HG02798 (cell line): Measurements from ENCODE around the gene ARMC9.
"Not testable (repeated sequence)": the region's sequence is repeated elsewhere in the genome, so short reads cannot be mapped to it uniquely, and the experiment has no call there.

Experiments
- ATAC-seq: cut with Tn5 transposase; IDR thresholded peaks from one replicate; pipeline ENCODE4 v1.9.1; 2021; ENCODE audit warnings: mild to moderate bottlenecking; ENCODE audit not compliant: unreplicated experiment, poor library complexity

Gene ARMC9

GRCh38 chr2:231335591-231335990, 137.2 kb downstream of the ARMC9 start:
- no peak for ATAC-seq

- no peak for ATAC-seq
These were observed 137.8 kb downstream of the ARMC9 start for GRCh38 chr2:231336236-231336635.

DNA sequence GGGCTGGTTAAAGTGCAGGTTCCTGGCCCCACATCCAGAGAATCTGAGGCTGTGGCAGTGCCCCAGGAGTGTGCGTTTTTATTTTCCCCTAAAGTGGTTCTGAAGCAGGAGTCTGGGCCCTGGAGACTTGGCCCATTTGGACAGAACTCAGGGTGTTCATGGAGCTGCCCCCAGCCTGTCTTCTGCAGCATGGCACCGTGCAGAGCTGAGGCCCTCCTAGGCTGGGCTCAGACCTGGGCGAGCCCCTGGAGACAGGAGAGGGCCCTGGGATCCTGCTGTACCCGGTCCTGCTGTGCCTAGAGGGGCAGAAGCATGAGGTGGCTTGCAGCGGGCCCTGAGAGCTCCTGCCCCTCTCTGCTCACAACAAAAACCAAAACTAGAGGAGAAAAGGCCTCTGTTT, 138.3 kb downstream of the ARMC9 start:
- no peak for ATAC-seq

DNA sequence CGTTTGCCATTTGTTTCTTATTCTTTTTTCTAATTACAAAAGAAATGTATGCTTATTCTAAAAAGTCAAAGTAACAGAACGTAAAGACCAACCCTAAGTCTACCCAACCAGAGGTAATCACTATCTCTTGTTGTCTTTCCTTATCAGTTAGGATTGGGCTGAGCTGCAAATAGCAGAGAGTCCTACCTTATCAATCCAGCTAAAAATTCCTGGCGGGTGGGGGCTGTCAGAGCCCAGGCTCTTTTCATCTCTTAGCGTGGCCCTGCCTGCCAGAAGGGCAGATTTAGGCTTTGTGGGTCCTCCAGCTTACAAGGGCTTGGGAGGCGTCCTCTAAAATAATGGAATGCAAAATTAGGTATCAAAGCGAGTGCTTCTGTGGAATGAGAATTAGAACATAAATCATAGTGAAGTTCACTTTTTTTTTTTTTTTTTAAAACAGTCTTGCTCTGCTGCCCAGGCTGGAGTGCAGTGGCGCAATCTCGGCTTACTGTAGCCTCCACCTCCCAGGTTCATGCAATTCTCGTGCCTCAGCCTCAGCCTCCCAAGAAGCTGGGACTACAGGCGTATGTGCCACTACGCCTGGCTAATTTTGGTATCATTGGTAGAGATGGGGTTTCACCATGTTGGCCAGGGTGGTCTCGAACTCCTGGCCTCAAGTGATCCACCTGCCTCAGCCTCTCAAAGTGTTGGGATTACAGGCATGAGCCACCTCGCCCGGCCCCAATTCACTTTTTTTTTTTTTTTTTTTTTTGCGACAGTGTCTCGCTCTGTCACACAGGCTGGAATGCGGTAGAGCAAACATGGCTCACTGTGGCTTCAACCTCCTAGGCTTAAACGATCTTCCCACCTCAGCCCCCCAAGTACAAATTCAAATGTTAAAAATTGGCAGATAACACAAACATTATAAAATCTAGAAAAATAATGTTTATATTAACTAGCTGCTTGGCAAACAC, 139.7 kb downstream of the ARMC9 start:
- no peak for ATAC-seq

DNA sequence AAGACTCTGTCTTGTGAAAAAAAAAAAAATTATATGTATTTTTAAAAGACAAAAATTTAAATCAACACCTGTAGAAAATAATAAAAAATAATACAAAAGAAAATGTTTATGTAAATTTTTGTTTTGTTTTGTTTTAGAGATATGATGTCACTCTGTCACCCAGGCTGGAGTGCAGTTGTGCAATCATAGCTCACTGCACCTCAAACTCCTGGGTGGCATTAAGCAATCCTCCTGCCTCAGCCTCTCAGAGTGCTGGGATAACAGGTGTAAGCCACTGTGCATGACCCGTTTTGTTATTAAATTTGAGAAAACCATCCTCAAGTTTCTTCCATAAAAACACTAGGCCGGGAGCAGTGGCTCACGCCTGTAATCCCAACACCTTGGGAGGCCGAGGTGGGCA, 140.9 kb downstream of the ARMC9 start:
- ATAC-seq, result no peak

GRCh38 chr2:231341100-231341499, 142.7 kb downstream of the ARMC9 start:
- ATAC-seq, result no peak

DNA sequence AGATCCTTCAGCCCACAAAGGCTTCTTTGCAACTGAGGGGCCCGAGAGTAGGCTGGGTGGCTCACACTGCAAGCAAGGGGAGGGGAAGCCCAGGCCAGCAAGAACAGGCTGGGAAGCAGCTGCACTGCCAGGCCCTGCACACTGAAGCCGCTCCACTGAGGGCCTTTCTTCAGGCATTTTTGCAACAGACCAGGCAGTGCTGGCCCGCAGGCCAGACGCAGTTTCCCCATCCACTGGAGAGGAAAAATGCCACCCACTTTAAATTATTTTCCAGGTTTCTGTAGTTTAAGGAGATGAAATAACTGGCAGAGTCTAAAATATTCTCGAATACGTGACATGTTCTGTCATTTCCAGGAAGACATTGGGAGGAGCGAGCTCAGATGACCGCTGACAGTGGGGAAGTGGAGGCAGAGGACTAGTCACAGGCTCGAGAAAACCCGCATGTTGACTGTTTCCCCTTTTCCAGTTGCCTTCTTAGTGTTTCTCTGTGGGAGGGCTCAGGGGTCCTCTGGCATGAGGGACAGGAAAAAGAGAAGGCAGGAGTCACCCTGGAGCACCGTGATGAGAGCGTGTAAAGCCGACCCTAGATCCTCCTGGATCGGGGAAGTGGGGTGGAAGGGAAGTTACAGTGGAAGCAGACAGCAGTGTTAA, 143.8 kb downstream of the ARMC9 start:
- no peak for ATAC-seq

DNA sequence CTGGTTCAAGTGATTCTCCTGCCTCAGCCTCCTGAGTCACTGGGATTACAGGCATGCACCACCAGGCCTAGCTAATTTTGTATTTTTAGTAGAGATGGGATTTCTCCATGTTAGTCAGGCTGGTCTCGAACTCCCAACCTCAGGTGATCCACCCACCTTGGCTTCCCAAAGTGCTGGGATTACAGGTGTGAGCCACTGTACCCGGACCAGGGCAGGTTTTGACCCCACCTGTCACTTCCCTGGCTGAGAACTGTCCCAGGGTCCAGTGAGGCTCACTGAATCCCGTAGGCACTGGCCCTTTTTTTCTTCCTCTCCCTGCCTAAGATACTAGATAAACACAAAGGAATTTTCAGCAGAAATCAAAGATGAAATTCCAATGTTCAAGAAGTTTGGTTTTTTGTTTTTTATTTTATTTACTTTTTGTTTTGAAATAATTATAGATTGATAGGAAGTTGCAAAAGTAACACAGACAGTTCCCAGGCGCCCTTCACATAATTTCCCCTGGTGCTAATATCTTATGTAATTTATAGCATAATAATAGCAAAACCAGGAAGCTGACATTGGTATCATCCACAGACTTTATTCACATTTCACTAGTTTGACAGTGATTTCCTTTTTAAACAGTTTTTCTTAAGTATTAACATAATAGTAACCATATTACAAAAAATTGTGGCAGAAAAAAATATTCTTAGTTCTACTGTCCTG, 144.7 kb downstream of the ARMC9 start:
- no peak for ATAC-seq

- ATAC-seq, result no peak
These were observed 145.6 kb downstream of the ARMC9 start for GRCh38 chr2:231343988-231344387.

DNA sequence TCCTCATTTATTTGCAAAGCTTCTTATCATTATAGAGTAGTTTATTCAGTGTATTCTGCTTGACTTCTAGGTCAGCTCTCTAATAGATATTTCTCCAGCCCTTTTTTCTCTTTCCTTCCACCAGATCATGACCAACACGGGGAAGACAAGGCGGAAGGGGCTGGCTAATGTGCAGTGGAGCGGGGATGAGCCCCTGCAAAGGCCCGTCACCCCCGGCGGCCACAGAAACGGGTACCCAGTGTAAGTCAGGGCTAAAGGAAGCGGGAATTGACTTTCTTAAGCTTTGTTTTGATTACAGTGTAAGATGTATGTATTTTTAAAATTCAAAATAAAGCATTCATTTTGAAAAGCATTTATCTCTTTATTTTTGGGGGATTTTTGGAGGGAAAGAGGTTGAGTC, 146.4 kb downstream of the ARMC9 start:
- no peak for ATAC-seq

DNA sequence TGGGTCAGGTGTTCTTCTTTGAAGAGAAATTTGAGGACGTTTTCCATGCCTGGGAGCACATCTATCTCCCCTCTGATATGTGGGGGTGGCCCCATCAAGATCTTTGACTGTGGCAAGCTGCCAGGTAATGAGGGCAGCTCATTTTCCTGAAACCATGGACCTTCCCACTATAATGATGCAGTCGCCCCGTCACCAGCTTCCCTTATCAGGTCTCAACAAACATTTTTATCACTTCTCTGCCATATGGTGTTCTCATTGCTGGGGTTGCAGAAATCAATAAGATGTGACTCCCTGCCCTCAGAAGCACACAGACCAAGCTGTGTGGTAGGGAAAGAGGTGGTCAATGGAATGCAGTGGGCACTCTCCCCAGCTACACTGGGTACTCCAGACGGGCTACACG, 148.7 kb downstream of the ARMC9 start:
- no peak for ATAC-seq

DNA sequence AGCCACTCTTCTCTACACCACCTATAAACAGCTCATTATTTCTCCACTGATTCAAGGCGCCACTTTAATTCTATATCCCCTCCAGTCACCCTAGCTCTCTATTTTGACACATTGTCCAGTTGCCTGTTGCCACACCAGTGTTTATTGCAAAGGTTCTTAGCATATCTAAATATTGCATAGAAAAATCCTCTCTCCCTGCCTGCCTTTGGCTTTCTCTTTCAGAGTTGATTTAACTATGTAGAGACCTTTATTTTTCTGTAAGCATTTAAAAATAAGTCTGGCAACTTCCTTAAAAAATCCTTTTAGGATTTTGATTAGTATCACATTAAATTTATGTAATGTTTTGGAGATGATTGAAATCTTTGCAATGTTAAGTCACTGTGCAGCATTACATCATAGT, 149.2 kb downstream of the ARMC9 start:
- ATAC-seq, result no peak

DNA sequence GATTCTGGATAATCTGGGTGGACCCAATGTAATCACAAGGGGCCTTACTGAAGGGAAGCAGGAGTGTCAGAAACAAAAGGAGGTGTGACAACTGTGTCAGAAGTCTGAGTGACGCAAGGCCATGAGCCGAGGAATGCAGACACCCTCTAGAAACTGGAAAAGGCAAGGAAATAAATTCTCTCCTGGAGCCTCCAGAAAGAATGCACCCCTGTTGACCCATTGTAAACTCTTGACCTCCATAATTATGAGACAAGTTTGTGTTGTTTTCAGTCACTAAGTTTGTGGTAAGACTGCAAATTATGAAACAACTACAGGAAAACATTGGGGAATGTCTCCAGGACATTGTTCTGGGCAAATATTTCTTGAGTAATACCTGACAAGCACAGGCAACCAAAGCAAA, 149.7 kb downstream of the ARMC9 start:
- ATAC-seq, result no peak

DNA sequence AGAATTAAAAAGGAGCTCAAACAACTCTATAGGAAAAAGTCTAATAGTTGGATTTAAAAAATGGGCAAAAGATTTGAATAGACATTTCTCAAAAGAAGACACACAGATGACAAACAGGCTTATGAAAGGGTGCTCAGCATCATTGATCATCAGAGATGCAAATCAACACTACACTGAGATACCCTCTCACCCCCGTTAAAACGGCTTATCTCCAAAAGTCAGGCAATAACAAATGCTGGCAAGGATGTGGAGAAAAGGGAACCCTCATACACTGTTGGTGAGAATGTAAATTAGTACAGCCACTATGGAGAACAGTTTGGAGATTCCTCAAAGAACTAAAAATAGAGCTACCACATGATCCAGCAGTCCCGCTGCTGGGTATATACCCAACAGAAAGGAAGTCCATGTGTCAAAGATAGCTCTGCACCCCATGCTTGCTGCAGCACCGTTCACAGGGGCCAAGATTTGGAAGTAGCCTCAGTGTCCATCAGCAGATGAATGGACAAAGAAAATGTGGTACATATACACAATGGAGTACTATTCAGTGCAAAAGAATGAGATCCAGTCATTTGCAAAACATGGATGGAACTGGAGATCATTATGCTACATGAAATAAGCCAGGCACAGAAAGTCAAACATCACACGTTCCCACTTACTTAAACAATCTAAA, 150.4 kb downstream of the ARMC9 start:
- no peak for ATAC-seq

DNA sequence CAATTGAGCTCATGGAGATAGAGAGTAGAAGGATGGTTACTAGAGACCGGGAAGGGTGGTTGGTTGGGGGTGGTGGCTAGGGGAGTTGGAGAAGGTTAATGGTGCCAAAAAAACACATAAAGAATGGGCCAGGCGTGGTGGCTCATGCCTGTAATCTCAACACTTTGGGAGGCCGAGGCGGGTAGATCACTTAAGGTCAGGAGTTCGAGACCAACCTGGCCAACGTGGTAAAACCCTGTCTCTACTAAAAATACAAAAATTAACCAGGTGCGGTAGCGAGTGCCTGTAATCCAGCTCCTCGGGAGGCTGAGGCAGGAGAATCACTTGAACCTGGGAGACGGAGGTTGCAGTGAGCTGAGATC, 150.9 kb downstream of the ARMC9 start:
- ATAC-seq, result not testable (repeated sequence)

DNA sequence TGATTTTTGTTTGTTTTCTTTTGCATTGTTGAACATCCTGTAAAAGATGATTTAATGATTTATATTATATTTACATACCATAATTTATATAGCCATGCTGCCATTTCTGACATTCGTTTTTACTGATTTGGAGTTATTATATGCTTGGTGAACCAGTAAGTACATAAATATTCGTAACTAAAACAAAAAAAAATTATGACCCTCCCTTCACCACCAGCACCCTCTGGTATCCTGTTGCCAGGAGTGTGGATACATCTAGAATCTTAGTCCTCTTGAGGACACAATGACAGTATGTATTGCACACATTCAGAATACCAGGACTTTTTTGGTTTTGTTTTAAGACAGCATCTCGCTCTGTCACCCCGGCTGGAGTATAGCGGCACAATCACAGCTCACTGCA, 153.2 kb downstream of the ARMC9 start:
- ATAC-seq, result no peak

- ATAC-seq, result no peak
These were observed 155.0 kb downstream of the ARMC9 start for GRCh38 chr2:231353469-231353868.

DNA sequence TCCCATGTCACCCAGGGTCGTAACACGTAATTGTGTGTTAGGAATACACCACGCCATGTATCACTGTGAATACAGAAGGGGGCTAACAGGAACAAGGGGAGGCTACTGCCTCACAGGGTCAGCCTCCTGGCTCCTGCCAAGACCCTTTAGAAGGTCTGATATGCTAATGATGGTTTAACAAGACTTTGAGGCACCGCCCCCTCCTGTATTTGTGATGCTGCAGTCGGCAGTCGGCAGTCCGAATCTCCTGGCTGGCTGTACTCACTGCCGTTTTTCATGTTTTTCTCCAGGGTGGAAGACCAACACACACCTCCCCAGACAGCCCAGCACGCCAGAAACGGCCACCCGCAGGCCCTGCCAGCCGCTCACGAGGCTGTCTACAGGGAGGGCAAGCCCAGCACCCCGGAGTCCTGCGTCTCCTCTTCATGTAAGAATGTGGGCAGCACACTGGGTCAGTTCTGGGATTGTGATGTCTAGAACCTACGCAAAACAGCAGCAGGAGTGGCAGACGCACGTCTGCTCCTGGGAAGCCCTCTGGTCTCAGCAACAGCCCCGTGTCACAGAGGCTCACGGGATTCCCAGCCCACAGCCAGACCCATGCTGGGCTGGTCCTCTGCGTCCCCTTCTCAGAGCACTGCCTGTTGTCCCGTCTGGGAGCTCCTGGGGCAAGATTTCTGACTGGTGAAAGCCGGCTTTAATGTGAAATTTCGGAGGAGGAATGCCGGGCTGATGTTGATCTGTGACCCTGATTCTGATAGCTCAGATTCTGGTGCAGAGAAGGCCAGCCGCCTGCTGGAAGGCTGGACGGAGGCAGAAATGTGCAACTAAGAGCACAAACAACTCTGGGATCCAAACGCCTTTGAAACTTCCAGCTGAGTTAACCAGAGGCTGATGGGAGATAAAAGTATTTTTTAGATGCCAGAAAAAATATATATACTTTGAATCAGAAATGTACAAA, 157.4 kb downstream of the ARMC9 start:
- no peak for ATAC-seq

- ATAC-seq, result no peak
These were observed 158.0 kb downstream of the ARMC9 start for GRCh38 chr2:231356466-231356844.

DNA sequence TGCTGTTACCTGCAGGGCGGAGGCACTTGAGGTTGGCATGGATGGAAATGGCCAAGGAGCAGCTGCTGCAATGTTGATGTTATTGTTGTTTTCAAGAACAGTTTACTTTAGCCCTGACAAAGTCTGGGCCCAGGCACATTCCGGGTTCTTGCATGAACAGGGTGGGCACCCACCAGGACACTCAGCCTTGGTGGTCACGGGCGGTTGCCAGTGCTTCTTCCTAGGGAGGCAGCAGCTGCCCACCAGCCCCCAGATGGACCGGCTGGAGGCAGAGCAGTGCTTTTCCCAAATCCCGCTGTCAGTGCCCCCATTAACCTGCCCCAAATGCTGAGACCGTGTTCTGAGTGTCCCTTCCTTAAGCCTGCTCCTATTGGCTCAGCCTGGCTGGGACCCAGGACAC, 158.6 kb downstream of the ARMC9 start:
- no peak for ATAC-seq
